Activated CD8-positive, alpha-beta memory T cell treated with anti-CD3 and anti-CD28 coated beads, Interleukin-2, amount 50 U/mL, for 48 hours (primary cell): ENCODE data around the gene KCNG3.

ENCODE experiments used
- DNase-seq: peaks from one replicate; pipeline ENCODE4 v3.0.0-alpha.2; 2020

The KCNG3 gene

DNA sequence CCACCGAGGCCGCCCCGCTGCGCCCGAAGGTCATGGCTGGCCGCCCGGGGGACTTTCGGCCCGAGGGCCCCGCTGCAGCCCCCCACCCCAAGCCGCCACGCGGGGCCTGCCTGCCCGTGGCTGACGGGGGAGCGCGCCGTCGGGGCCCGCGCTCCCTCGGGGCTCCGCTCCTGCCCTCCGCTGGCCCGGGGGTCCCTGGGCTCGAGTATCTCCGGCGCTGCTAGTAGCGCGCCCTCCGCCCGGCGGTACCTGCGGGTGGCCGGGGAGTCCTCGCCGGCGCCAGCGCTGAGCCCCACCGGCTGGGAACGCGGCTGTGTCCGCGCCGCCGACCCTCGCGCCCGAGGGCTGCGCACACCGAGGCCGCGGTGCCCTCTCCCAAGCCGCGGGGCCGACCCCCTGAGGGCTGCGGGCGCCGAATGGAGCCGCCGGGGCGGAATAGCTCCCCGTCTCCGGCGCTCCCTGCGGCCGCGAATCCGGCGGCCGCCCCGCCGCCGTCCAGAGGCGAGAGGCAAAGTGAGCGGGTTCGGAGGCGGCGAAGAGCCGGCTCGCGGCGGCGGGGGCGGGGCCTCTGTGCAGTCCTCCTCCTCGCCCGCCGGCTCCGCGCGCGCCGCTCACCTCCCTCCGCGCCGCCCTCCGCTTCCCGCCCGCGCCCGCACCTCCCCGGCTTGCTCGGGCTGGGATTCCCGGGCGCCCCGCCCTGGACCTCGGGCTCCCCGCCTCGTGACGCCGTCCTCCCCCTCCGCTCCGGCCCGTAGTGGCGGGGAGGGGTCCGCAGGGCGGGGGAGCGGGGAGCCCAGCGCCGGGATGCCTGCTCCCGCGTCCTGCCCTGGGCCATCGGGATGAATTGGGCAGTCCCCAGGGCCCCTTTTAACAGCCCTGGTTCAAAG, at the start of gene KCNG3:
Gene KCNG3 (minus strand): TSS at position 515 of the 887 bp plus-strand sequence. CDS start 481 bp downstream, at position 34.
- DNase-seq: peak; percentile 82

DNA sequence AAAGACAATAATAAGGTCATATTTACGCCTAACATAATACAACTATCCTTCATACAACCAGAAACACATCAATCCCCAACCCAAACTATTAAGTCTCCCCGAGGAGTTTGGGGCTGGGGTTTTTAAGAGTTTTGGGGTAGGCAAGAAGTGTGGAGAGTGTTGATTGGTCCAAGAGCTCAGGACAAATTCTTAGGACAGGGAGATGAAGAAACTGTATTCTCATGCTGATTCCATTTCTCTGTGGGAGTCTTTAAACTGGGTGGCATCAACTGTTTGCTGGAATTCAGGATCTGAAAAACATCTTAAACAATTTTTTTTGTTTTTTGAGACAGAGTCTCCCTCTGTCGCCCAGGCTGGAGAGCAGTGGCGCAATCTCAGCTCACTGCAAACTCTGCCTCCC, 49.1 kb upstream of the KCNG3 start:
- DNase-seq: no peak

DNA sequence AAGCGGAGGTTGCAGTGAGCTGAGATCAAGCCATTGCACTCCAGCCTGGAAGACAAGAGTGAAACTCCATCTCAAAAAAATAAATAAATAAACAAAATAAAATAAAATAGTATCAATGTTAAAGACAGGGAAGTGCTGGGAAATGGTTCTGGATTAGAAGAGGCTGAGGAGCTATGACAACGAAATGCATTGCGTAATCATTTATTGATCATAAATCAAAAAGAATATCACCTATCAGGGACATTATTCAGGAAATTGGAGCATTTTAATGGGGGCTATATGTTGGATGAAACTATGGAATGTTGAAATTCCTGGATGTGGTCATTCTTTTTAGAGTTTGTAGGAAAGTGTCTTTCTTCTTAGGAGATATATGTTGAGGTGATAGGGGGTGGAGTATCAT, 43.7 kb upstream of the KCNG3 start:
- no peak for DNase-seq

DNA sequence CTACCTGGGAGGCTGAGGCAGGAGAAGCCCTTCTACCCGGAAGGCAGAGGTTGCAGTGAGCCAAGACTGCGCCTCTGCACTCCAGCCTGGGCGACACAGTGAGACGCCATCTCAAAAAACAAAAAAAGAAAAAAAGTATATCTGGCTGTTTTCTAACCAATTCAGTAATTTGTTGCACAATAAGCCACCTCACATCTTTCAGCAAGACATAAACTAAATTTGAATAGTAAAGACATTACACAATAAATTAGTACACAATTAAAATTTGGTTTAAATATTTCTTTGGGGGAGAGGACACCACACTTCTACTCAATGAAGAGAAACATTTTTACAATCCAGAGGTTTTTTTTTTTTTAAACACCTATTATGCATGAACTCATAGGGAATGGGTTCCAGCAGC, 38.6 kb upstream of the KCNG3 start:
- no peak for DNase-seq

DNA sequence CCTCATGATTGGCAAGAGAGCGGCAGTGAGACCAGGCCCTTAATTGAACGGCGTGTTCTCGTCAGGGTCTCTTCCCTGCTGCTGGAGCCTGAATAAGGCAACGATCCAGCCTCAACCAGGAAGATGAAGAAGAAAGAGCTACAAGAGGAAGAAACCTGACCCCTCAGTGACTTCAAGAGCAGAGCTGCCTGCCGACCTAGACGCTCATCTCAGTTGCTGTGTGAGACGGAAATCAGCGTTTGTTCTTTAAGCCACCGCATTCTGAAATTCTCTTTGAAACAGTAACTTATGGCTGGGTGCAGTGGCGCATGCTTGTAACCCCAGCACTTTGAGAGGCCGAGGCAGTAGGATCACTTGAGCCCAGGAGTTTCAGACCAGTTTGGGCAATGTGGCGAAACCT, 29.6 kb upstream of the KCNG3 start:
- DNase-seq: no peak

DNA sequence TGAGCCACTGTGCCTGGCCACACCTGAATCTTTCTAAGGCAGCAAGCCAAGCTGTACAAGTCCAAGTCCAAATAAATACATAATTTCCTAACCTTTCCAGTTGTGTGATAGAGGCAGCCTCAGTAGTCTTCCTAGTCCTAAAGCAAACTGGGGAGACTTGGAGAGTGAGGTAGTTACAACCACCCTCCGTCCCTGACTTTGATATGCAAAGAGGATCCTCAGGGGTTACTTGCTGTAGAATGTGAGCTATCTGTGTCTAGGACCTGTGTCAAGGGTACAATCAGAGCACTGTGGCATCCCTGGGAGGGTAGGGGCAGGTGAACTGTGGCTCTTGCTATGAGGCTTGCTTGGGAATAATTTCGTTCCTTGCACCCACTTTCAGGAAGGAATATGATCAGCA, 28.3 kb upstream of the KCNG3 start:
- no peak for DNase-seq

DNA sequence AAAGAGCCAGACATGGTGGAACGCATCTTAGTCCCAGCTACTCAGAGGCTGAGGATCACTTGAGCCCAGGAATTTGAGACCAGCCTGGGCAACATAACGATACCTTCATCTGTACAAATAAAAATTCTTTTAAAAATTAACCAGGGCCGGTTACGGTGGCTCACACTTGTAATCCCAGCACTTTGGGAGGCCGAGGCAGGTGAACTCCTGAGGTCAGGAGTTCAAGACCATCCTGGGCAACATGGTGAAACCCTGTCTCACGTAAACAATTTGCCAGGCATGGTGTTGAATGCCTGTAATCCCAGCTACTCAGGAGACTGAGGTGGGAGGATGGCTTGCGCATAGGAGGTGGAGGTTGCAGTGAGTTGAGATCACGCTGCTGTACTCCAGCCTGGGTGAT, 25.8 kb upstream of the KCNG3 start:
- no peak for DNase-seq

GRCh38 chr2:42516418-42516901, 22.7 kb upstream of the KCNG3 start:
- DNase-seq: no peak

GRCh38 chr2:42513252-42513918, 19.6 kb upstream of the KCNG3 start:
- DNase-seq: no peak

GRCh38 chr2:42510608-42511243, 16.9 kb upstream of the KCNG3 start:
- no peak for DNase-seq

- DNase-seq: no peak
These were observed 16.4 kb upstream of the KCNG3 start for GRCh38 chr2:42510191-42510590.

DNA sequence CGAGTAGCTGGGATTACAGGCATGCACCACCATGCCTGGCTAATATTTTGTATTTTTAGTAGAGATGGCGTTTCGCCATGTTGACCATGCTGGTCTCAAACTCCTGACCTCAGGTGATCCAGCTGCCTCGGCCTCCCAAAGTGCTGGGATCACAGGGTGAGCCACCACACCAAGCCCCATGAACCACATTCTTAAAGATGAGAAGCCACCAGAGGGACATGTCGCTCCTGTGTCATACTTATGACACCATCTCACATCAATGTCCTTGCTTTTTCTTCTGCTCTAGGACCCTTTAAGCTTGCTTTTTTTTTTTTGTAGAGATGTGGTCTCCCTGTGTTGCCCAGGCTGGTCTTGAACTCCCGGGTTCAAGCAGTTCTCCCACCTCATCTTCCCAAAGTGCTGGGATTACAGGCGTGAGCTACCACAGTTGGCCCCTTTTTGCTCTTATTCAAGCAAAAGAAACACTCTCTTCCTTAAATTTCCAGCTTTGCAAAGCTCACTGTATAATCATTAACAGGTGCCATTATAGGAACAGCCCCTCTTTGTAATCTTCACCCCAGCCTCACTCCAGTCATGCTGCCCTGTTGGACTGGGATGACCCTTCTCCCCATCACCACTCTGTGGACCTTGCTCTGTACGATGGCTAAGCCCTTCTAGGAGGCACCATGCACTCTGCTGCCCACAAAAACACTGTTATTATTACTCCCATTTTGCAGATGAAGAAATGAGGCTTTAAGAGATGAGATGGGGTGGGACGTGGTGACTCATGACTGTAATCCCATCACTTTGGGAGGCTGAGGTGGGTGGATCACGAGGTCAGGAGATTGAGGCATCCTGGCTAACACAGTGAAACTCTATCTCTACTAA, 10.8 kb upstream of the KCNG3 start:
- no peak for DNase-seq

DNA sequence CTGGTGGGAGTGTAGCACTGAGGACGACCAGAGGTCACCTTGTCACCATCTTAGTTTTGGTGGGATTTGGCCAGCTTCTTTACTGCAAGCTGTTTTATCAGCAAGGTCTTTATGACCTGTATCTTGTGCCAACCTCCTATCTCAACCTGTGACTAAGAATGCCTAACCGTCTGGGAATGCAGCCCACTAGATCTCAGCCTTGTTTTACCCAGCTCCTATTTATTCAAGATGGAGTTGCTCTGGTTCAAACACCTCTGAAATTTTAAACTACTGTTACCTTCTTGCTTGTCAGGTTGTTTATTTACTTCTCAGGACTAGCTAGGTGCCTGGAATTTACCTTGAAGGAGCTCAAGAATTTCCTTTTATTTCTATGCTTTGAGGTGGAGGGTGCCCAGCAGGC, 9.5 kb upstream of the KCNG3 start:
- DNase-seq: no peak

DNA sequence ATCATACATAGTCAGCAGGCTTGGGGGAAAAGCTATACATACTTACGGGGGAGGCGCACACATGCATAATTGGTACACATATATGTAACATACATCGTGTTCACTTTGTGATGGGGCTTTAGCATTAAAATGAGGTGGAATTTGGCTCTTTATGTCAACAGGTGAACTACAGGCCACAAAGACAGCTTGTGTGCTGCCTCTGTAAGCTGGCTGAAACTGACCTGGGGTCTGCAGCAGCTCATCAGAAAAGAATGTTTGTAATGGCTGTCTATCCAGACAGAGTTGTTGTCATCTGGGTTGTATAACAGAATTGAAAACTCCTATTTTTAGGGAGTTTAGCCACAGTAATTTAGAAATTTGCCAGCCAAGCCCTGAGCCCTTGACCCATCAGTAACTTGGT, 4.7 kb upstream of the KCNG3 start:
- DNase-seq: no peak

GRCh38 chr2:42495611-42496010, 1.8 kb upstream of the KCNG3 start:
- DNase-seq: no peak

DNA sequence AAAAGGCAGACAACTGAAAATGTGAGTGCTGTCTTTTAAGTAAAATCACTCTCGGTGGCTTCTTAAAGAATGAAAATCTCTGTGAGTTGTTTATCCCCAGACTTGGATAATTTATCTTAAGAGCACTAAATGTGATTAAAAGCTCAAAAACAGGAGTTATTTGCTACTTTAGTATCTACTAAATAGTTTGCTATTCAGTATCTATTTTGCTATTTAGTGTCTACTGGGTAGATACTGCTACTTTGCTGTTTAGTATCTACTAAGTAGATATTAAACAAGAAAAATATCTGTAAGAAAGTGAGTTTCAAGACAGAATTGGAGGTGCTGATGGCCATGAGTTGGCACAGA, 1.4 kb upstream of the KCNG3 start:
- DNase-seq: no peak

GRCh38 chr2:42494355-42495233, 812 bp upstream of the KCNG3 start:
- DNase-seq: peak; percentile 86

DNA sequence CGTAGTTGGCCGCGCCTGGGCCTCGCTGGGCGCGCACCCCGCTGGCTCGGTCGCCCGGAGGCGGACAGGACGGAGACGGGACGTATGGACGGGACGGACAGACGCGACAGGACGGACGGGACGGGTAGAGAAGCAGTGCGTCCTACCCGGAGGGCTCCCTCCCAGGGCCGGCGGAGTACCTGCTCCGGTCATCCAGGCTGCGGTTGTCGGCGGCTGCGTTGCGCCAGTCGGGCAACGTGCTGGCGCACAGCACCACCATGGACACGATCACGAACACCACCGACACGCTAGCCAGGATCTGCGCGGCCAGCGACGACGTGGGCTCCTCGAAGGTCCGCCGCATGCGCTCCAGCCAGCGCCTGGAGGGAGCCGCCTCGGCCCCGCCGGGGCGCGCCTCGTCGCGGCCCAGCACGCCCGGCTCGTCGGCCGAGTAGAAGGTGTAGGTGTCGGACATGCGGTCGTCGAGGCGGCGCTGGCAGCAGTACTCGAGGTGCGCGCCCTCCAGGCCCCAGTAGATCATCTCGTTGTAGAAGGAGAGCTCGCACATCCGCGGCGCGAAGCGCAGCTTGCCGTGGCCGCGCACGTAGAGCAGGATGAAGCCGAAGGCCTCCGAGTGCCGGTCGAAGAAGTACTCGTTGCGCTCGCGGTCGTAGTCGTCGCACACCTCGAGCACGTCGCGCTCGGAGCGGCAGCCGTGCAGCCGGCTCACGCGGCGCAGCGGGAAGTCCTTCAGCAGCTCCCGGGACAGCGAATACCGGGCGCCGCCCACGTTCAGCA, 903 bp downstream of the KCNG3 start:
- peak; percentile 66 for DNase-seq

- peak; percentile 26 for DNase-seq
These were observed 5.5 kb downstream of the KCNG3 start for GRCh38 chr2:42488297-42488696.

GRCh38 chr2:42486145-42486906, 7.5 kb downstream of the KCNG3 start:
- no peak for DNase-seq
